ENCODE measurements around the gene VPS50.

VPS50 gene

DNA sequence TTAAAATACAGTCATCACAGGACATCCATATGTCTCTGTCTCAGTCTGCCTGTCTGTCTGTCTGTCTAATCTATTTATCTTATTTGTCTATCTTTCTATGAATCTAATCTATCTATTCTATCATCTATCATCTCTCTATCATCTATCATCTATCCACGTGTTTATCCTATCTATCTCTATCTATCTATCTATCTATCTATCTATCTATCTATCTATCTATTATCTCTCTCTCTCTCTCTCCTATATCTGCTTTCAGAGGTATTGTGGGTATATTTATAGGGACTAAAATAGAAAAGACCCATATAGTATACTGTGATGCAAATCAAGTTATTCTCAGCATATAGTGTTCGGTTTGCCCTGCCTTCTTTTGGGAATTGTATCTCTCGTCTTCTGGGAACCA is 167.5 kb downstream of the VPS50 start:
- POLR2A ChIA-PET = no interaction called here
- TF ChIP-seq, protein P1, sequence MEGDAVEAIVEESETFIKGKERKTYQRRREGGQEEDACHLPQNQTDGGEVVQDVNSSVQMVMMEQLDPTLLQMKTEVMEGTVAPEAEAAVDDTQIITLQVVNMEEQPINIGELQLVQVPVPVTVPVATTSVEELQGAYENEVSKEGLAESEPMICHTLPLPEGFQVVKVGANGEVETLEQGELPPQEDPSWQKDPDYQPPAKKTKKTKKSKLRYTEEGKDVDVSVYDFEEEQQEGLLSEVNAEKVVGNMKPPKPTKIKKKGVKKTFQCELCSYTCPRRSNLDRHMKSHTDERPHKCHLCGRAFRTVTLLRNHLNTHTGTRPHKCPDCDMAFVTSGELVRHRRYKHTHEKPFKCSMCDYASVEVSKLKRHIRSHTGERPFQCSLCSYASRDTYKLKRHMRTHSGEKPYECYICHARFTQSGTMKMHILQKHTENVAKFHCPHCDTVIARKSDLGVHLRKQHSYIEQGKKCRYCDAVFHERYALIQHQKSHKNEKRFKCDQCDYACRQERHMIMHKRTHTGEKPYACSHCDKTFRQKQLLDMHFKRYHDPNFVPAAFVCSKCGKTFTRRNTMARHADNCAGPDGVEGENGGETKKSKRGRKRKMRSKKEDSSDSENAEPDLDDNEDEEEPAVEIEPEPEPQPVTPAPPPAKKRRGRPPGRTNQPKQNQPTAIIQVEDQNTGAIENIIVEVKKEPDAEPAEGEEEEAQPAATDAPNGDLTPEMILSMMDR (IDR thresholded peaks at IDR 0.05; ENCODE audit: control extremely low read depth, extremely low read depth, low read depth, missing control alignments) = no peak
- DNase-seq (ENCODE audit: extremely low spot score) = no peak
- CTCF ChIA-PET = interaction anchor here (1.5 kb wide), 1 partner anchor 25 kb away, joined by 4 read pairs; no protein-coding TSS in a partner anchor

DNA sequence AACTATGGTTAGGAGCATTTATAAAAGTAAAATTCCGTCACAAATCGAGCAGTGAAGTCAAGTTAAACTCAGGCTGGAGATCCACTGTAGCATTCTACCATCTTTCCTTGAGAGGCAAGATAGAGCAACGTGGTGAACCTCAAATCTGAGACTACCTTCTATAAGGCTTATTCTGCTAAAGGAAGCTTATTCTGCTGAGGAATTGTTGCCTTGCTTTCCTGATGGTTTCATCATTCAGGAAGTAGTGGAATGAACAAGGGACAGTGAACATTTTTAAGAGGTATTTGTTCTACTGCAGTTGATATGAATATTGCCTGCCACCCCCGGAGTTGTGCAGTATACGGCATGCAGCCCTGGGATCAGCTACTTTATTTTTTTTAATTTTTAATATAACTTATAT is 170.8 kb downstream of the VPS50 start:
- POLR2A ChIA-PET = no interaction called here
- CTCF ChIA-PET = no interaction called here
- DNase-seq (ENCODE audit: extremely low spot score) = no peak
- TF ChIP-seq, protein P1 (IDR thresholded peaks at IDR 0.05; ENCODE audit: control extremely low read depth, extremely low read depth, low read depth, missing control alignments) = no peak

GRCh38 chr7:93407239-93407638 is 175.1 kb downstream of the VPS50 start:
- POLR2A ChIA-PET = no interaction called here
- TF ChIP-seq, protein P1 (IDR thresholded peaks at IDR 0.05; ENCODE audit: control extremely low read depth, extremely low read depth, low read depth, missing control alignments) = no peak
- DNase-seq (ENCODE audit: extremely low spot score) = no peak
- CTCF ChIA-PET = no interaction called here

DNA sequence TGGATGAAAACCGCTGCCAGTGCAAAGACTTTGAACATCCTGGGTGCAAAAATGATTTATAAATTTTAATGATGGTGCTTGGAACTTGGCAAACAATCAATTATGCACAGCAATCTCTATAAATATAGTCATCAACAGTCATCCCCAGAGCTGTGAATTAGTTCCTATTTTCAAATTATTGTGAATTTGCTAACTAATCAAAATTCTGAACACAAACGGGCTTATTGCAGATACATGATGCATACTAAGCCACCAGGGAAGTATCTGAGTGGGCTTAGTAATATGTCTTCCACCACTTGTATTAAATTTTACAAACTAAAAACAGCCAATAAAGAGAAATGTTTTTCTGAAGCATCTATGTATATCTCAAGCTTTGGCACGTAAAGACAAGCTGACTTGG is 177.2 kb downstream of the VPS50 start:
- POLR2A ChIA-PET = no interaction called here
- TF ChIP-seq, protein P1 (IDR thresholded peaks at IDR 0.05; ENCODE audit: control extremely low read depth, extremely low read depth, low read depth, missing control alignments) = no peak

More for the DNA sequence above, 177.2 kb downstream of the VPS50 start:
- CTCF ChIA-PET = interaction anchor here (1.0 kb wide), 1 partner anchor 32 kb away, joined by 4 read pairs; no protein-coding TSS in a partner anchor
- no peak for DNase-seq (ENCODE audit: extremely low spot score)

Measured in GM10248 (cell line).